Smooth muscle cell (in vitro differentiated cells): ENCODE results near the gene NCOR1. TPM values are rescaled to one million over a fixed set of nuclear protein-coding genes. Genes with fewer than 3 reads are reported as not detected.

ENCODE experiments used
- DNase-seq: peaks from one replicate; lab custom pipeline; 2025; ENCODE audit not compliant: unreplicated experiment; lab: John Stamatoyannopoulos, UW
- H2AFZ ChIP-seq: fragments of 200-600 bp; sonication (generic); 2 replicates; pipeline ENCODE4 v1.6.0; 2016; ENCODE audit warnings: antibody characterized with exemption, low read depth, mild to moderate bottlenecking
- H3F3A ChIP-seq: fragments of 200-600 bp; sonication (generic); 2 replicates; pipeline ENCODE4 v1.6.0; 2017; ENCODE audit warnings: antibody characterized with exemption, low read depth
- H3K27ac ChIP-seq: fragments of 200-600 bp; sonication (generic); 2 replicates; pipeline ENCODE4 v1.5.1; 2016; ENCODE audit warnings: low read depth, mild to moderate bottlenecking
- H3K27me3 ChIP-seq: fragments of 200-600 bp; sonication (generic); 2 replicates; pipeline ENCODE4 v1.6.1; 2016; ENCODE audit warnings: low read depth, mild to moderate bottlenecking
- H3K36me3 ChIP-seq: fragments of 200-600 bp; sonication (generic); 2 replicates; pipeline ENCODE4 v1.5.1; 2016; ENCODE audit warnings: low read depth
- H3K4me1 ChIP-seq: fragments of 200-600 bp; sonication (generic); 2 replicates; pipeline ENCODE4 v1.5.1; 2016; ENCODE audit warnings: low read depth
- H3K4me2 ChIP-seq: fragments of 200-600 bp; sonication (generic); 2 replicates; pipeline ENCODE4 v1.6.0; 2016; ENCODE audit warnings: mild to moderate bottlenecking
- H3K4me3 ChIP-seq: fragments of 200-600 bp; sonication (generic); 2 replicates; pipeline ENCODE4 v1.5.1; 2016; ENCODE audit warnings: mild to moderate bottlenecking
- H3K79me2 ChIP-seq: fragments of 200-600 bp; sonication (generic); 2 replicates; pipeline ENCODE4 v1.6.0; 2016; ENCODE audit warnings: low read depth, mild to moderate bottlenecking
- H3K9ac ChIP-seq: fragments of 200-600 bp; sonication (generic); 2 replicates; pipeline ENCODE4 v1.6.0; 2016; ENCODE audit warnings: low read depth
- H3K9me3 ChIP-seq: fragments of 200-600 bp; sonication (generic); replicated peaks from 2 replicates; pipeline ENCODE4 v1.5.1; 2016; ENCODE audit warnings: low read depth
- H4K20me1 ChIP-seq: fragments of 200-600 bp; sonication (generic); 2 replicates; pipeline ENCODE4 v1.6.0; 2016; ENCODE audit warnings: low read depth
- WGBS: methylation state at CpG from one replicate; pipeline ENCODE4 v1.1.7; 2016; ENCODE audit warnings: low lambda C conversion rate; 5-methylcytosine and 5-hydroxymethylcytosine counted together
- polyA plus RNA-seq: library from polyadenylated mRNA; unstranded; fragments of >200 nt; fragmentation: Nextera tagmentation; extraction: Ambion mirVana; gene quantifications from 2 replicates; pipeline ENCODE4 v1.2.1, GENCODE V29; 2016
- total RNA-seq: library from RNA; depleted of rRNA; stranded (reverse); fragments of >200 nt; gene quantifications from 2 replicates; pipeline ENCODE4 v1.2.3, GENCODE V29; 2014
- TF ChIP-seq, protein P1 (sequence below): fragments of 200-600 bp; sonication (generic); IDR thresholded peaks from 2 replicates; pipeline ENCODE4 v1.5.1; 2017; ENCODE audit warnings: borderline replicate concordance, mild to moderate bottlenecking, antibody characterized with exemption; ENCODE audit not compliant: insufficient read depth, poor library complexity, severe bottlenecking

The NCOR1 gene
- total and polyA plus RNA-seq, 2 experiments from 2014 or later, result 79.1 to 119 TPM

DNA sequence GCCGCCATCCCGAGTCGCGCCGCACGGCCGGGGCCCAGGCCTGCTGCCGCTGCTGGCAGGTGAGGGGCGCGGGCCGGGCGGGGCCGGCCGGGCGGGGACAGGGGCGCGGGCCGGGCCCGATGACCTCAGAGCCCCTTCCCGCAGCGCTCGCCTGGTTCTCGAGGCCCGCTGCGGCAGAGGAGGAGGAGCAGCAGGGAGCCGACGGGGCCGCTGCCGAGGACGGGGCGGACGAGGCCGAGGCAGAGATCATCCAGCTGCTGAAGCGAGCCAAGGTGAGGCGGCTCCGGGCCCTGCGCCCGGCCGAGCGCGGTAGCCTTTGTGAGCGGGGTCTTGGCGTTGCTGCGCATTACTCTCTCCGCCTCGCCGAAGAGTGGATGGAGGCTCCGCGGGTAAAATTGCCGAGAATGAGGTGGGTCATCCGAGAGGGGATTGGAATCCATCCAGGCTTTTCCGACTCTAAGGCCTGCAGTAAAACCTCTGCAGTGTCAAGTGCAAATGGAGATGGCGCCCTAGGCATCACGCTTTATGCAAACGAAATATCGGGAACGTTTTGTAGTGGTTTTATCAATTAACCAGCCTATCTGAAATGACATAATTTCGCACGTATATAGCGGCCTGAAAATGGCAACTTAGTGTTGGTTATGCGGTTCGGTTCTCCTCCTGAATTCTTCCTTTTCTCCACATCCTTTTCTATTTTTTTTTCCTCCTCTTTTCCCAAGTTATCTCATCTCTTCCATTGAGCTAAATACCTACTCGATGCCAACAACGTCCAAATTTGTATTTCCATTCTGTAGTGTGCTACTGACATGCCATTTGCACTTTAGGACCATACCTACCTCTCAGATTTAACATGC lies 215.1 kb downstream of the NCOR1 start:
- peak overlapping the region; percentile 74 for H3K9ac ChIP-seq
- H2AFZ ChIP-seq, result peak overlapping the region; percentile 1
- H3K36me3 ChIP-seq, result peaks cover 17% of the 10 kb centered on the region
- TF ChIP-seq, protein P1, sequence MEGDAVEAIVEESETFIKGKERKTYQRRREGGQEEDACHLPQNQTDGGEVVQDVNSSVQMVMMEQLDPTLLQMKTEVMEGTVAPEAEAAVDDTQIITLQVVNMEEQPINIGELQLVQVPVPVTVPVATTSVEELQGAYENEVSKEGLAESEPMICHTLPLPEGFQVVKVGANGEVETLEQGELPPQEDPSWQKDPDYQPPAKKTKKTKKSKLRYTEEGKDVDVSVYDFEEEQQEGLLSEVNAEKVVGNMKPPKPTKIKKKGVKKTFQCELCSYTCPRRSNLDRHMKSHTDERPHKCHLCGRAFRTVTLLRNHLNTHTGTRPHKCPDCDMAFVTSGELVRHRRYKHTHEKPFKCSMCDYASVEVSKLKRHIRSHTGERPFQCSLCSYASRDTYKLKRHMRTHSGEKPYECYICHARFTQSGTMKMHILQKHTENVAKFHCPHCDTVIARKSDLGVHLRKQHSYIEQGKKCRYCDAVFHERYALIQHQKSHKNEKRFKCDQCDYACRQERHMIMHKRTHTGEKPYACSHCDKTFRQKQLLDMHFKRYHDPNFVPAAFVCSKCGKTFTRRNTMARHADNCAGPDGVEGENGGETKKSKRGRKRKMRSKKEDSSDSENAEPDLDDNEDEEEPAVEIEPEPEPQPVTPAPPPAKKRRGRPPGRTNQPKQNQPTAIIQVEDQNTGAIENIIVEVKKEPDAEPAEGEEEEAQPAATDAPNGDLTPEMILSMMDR, result no peak
- peak overlapping the region; percentile 89 for H3K27ac ChIP-seq
- peaks cover 49% of the 10 kb centered on the region for H3K79me2 ChIP-seq
- WGBS, result 2% methylated on average over 44 of the region's 64 CpGs
- H3K9me3 ChIP-seq, result no peaks in the 10 kb centered on the region
- H3K4me2 ChIP-seq, result peak overlapping the region; percentile 90
- H3F3A ChIP-seq, result no peaks in the 10 kb centered on the region
- H3K4me3 ChIP-seq, result peak overlapping the region; percentile 63
- peaks cover 9% of the 10 kb centered on the region for H3K4me1 ChIP-seq
- H3K27me3 ChIP-seq, result no peaks in the 10 kb centered on the region
- peaks cover 11% of the 10 kb centered on the region for H4K20me1 ChIP-seq
- DNase-seq, result no peak

DNA sequence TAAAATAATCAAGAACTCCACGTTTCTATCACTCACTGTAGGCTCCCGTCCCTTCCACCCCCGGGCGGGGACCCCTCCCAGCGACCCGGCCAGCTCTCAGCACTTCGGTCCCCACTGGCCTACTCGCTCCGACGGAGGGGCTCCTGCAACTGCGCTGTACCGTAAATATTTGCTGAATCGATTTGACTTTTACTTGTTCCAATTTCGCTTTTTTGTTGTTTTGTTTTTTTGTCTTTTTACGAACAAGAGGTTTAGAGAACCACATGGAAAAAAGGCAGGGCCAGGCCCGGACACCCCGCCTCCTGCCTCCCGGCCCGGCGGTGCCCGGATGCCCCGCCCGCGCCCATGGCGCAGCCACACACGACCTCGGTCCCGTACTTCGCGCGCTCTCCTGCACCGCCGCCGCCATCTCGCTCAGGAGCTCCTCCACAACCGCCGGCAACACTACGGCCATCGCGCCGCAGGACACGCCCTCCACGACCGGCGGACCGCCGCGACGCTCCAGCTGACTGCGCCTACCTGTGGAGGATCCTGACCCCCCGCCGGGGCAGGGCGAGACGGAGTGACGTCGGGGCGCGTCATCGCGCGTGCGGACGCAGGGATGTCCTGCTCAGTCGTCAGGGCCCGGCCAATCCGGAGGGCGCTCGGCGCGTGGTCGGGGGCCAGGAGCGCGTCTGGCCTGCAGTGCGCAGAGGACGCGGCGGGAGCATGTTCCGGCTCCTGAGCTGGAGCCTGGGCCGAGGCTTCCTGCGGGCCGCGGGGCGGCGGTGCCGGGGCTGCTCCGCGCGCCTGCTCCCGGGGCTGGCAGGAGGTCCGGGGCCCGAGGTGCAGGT lies 216.0 kb downstream of the NCOR1 start, which contains the start of the genes TTC19 and ZSWIM7:
Gene TTC19 (plus strand): TSS at position 684 of the 833 bp plus-strand sequence. CDS start 25 bp downstream, at position 709.
Gene ZSWIM7 (minus strand): TSS at position 564 of the 833 bp plus-strand sequence. CDS start 110 bp downstream, at position 454.
- Histone ChIP-seq H3K9me3 (no peaks in the 10 kb centered on the region), H4K20me1 (peaks cover 11% of the 10 kb centered on the region), H3K9ac (peak within 1 kb of the TSS; percentile 74), H2AFZ (peak within 1 kb of the TSS; percentile 81), H3K27me3 (no peaks in the 10 kb centered on the region), H3K4me2 (peak within 1 kb of the TSS; percentile 90), H3K27ac (peak within 1 kb of the TSS; percentile 89), H3K4me1 (peaks cover 9% of the 10 kb centered on the region), H3K79me2 (peaks cover 49% of the 10 kb centered on the region), H3F3A (no peaks in the 10 kb centered on the region), H3K36me3 (peaks cover 17% of the 10 kb centered on the region), H3K4me3 (peak within 1 kb of the TSS; percentile 63)
- WGBS, result under 1% methylated on average over 74 of the region's 91 CpGs
- DNase-seq, result peak; percentile 82
- TF ChIP-seq, protein P1, result no peak

DNA sequence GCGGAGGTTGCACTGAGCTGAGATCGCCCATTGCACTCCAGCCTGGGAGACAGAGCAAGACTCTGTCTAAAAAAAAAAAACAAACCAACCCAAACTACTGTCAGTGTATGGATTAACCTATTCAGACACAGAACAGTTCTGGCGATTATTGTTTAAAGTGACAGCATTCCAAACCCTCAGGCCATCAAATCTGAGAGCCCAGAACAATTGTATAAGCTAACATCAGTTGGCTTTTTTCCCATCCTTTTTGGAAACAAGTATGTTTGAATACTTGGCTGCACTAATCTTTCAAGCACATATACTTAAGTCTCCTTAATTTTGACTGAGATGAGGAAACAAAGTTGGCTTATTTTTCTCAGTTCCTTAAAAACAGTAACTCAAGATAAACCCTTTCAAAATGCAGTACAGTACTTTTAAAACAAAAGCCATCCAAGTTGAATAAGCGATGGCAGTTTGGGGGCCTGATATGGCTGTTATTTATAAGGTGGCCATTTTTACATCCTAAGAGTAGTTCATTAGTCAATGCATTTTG lies 217.2 kb downstream of the NCOR1 start:
- Histone ChIP-seq H3K27ac (no peak overlapping the region), H3K36me3 (peaks cover 17% of the 10 kb centered on the region), H3K4me3 (peak overlapping the region; percentile 63), H3K4me2 (peak overlapping the region; percentile 90), H2AFZ (no peak overlapping the region), H3F3A (no peaks in the 10 kb centered on the region), H3K4me1 (peaks cover 9% of the 10 kb centered on the region), H3K79me2 (peaks cover 49% of the 10 kb centered on the region), H3K27me3 (no peaks in the 10 kb centered on the region), H3K9me3 (no peaks in the 10 kb centered on the region), H4K20me1 (peaks cover 11% of the 10 kb centered on the region), H3K9ac (no peak overlapping the region)
- DNase-seq, result no peak
- TF ChIP-seq, protein P1, result no peak
- 84% methylated on average over 3 of the region's 4 CpGs for WGBS
